H1 (cell line): Measurements from ENCODE around the gene DENND1A. TPM values are rescaled to one million over a fixed set of nuclear protein-coding genes. Genes with fewer than 3 reads are reported as not detected.

Experiments used
- CTCF ChIA-PET: fragments of 300-600 bp; sonication (Branson Sonifier 250); formaldehyde crosslinking; loops from one replicate; lab custom pipeline; 2021; ENCODE audit not compliant: partially characterized antibody; lab: Charles Lee
- POLR2A ChIA-PET: fragments of 300-600 bp; sonication (Branson Sonifier 250); formaldehyde crosslinking; loops from one replicate; lab custom pipeline; 2021; ENCODE audit warnings: inconsistent platforms; ENCODE audit not compliant: partially characterized antibody; lab: Charles Lee
- DNase-seq, 2 experiments: peaks; one replicate each; pipeline versions ENCODE4 v3.0.0 to v3.0.0-alpha.2; 2010 to 2022; ENCODE audit warnings: low spot score in 2 of 2, low read depth in 1 of 2, mixed read lengths in 1 of 2
- FAIRE-seq: peaks from 2 replicates; lab custom pipeline; 2011; peaks lifted over from hg19 to GRCh38; lab: Jason Lieb, UNC
- H2AFZ ChIP-seq: 2 replicates; pipeline ENCODE4 v1.8.1; 2012; ENCODE audit warnings: low read length, inconsistent platforms
- H2AK5ac ChIP-seq: 2 replicates; pipeline ENCODE4 v1.6.1; 2013; ENCODE audit warnings: low read depth, low read length
- H2BK120ac ChIP-seq: replicated peaks from 2 replicates; pipeline ENCODE3; 2013; ENCODE audit warnings: low read depth, low read length, inconsistent platforms
- H2BK12ac ChIP-seq: 2 replicates; pipeline ENCODE4 v1.6.1; 2013; ENCODE audit warnings: low read depth, low read length
- H2BK15ac ChIP-seq: 2 replicates; pipeline ENCODE4 v1.6.1; 2013; ENCODE audit warnings: low read length
- H2BK20ac ChIP-seq: 2 replicates; pipeline ENCODE4 v1.6.1; 2013; ENCODE audit warnings: low read length
- H2BK5ac ChIP-seq: 2 replicates; pipeline ENCODE4 v1.6.1; 2013; ENCODE audit warnings: low read depth, low read length
- H3K14ac ChIP-seq: 2 replicates; pipeline ENCODE4 v1.6.1; 2013; ENCODE audit warnings: inconsistent platforms; ENCODE audit not compliant: insufficient read length
- H3K18ac ChIP-seq: 2 replicates; pipeline ENCODE4 v1.6.1; 2013; ENCODE audit warnings: low read length; ENCODE audit errors: extremely low read depth
- H3K23ac ChIP-seq: 2 replicates; pipeline ENCODE4 v1.6.1; 2013; ENCODE audit warnings: inconsistent platforms; ENCODE audit not compliant: insufficient read length
- H3K23me2 ChIP-seq: 2 replicates; pipeline ENCODE4 v1.6.1; 2013; ENCODE audit warnings: low read depth, low read length
- H3K27ac ChIP-seq: 2 replicates; pipeline ENCODE4 v1.6.1; 2011; ENCODE audit warnings: low read depth, low read length, inconsistent platforms
- H3K27me3 ChIP-seq, 4 experiments: replicated peaks in 1 of 4; 1 replicate in 1 of 4; 2 replicates in 3 of 4; pipeline versions ENCODE4 v1.6.1 to v1.8.1; 2011 to 2013; ENCODE audit warnings: low read length in 3 of 4, mild to moderate bottlenecking in 3 of 4, inconsistent platforms in 2 of 4, mixed read lengths in 2 of 4, moderate library complexity in 1 of 4; ENCODE audit not compliant: control insufficient read depth in 3 of 4, insufficient read depth in 3 of 4; ENCODE audit errors: extremely low read depth in 1 of 4
- H3K36me3 ChIP-seq, 4 experiments: 2 replicates each; pipeline versions ENCODE4 v1.6.1 to v1.8.1; 2011 to 2013; ENCODE audit warnings: mild to moderate bottlenecking in 4 of 4, low read length in 3 of 4, moderate library complexity in 2 of 4, control low read depth in 1 of 4, inconsistent platforms in 1 of 4; ENCODE audit not compliant: insufficient read depth in 4 of 4, control insufficient read depth in 2 of 4
- H3K4ac ChIP-seq: replicated peaks from 2 replicates; pipeline ENCODE3; 2013; ENCODE audit warnings: low read length, low read depth, mixed read lengths, inconsistent platforms; ENCODE audit not compliant: insufficient read length
- H3K4me1 ChIP-seq, 4 experiments: replicated peaks in 1 of 4; 1 replicate in 1 of 4; 2 replicates in 3 of 4; pipeline versions ENCODE4 v1.6.1 to v1.8.1; 2011 to 2013; ENCODE audit warnings: low read length in 3 of 4, inconsistent platforms in 2 of 4, mixed read lengths in 1 of 4; ENCODE audit not compliant: insufficient read depth in 4 of 4, control insufficient read depth in 3 of 4
- H3K4me2 ChIP-seq, 2 experiments: 2 replicates each; pipeline versions ENCODE4 v1.6.1 to v1.8.1; 2011 to 2013; ENCODE audit warnings: low read depth in 2 of 2, low read length in 2 of 2, control low read depth in 1 of 2, inconsistent platforms in 1 of 2, mild to moderate bottlenecking in 1 of 2; ENCODE audit not compliant: insufficient read depth in 1 of 2
- H3K4me3 ChIP-seq, 4 experiments: fragments of 200-600, 300-600 bp in 1 of 4; sonication (generic), shearing (Covaris generic), sonication (Bioruptor Twin) in 1 of 4; 2 replicates each; pipeline versions ENCODE4 v1.5.1 to v1.8.1; 2011 to 2016; ENCODE audit warnings: low read length in 4 of 4, low read depth in 3 of 4, control low read depth in 2 of 4, inconsistent platforms in 2 of 4, mild to moderate bottlenecking in 2 of 4, mixed read lengths in 1 of 4, moderate library complexity in 1 of 4; ENCODE audit not compliant: insufficient read depth in 2 of 4; ENCODE audit errors: extremely low read depth in 1 of 4
- H3K56ac ChIP-seq: replicated peaks from 2 replicates; pipeline ENCODE3; 2013; ENCODE audit warnings: low read depth, mild to moderate bottlenecking, mixed read lengths, low read length, inconsistent platforms; ENCODE audit not compliant: insufficient read length
- H3K79me1 ChIP-seq: 2 replicates; pipeline ENCODE4 v1.6.1; 2013; ENCODE audit warnings: low read depth, low read length, control low read depth
- H3K79me2 ChIP-seq, 2 experiments: 2 replicates each; pipeline versions ENCODE4 v1.6.1 to v1.8.1; 2012 to 2013; ENCODE audit warnings: low read length in 2 of 2, mild to moderate bottlenecking in 2 of 2, inconsistent platforms in 1 of 2; ENCODE audit not compliant: insufficient read depth in 2 of 2, control insufficient read depth in 1 of 2
- H3K9ac ChIP-seq, 4 experiments: replicated peaks in 1 of 4; 1 replicate in 1 of 4; 2 replicates in 3 of 4; pipeline versions ENCODE4 v1.6.1 to v1.8.1; 2011 to 2013; ENCODE audit warnings: low read depth in 3 of 4, low read length in 3 of 4, control low read depth in 2 of 4, mild to moderate bottlenecking in 2 of 4, moderate library complexity in 2 of 4, inconsistent platforms in 1 of 4; ENCODE audit errors: extremely low read depth in 1 of 4
- H3K9me3 ChIP-seq, 2 experiments: 2 replicates each; pipeline versions ENCODE4 v1.6.1 to v1.8.1; 2012 to 2013; ENCODE audit warnings: mild to moderate bottlenecking in 2 of 2, moderate library complexity in 2 of 2, control low read depth in 1 of 2, inconsistent platforms in 1 of 2, low read depth in 1 of 2, low read length in 1 of 2, mixed read lengths in 1 of 2; ENCODE audit not compliant: insufficient read depth in 2 of 2
- H4K20me1 ChIP-seq, 2 experiments: replicated peaks in 1 of 2; 2 replicates each; pipeline versions ENCODE3 to v1.8.1; 2011 to 2013; ENCODE audit warnings: inconsistent platforms in 2 of 2, low read length in 2 of 2, mild to moderate bottlenecking in 1 of 2; ENCODE audit not compliant: insufficient read depth in 2 of 2, control insufficient read depth in 1 of 2
- H4K5ac ChIP-seq: 2 replicates; pipeline ENCODE4 v1.6.1; 2013; ENCODE audit warnings: low read length, low read depth, mixed read lengths, inconsistent platforms; ENCODE audit not compliant: insufficient read length
- H4K8ac ChIP-seq: 2 replicates; pipeline ENCODE4 v1.8.0; 2013; ENCODE audit warnings: mild to moderate bottlenecking, moderate library complexity, low read length, inconsistent platforms; ENCODE audit not compliant: insufficient read depth; ENCODE audit errors: extremely low read depth
- H4K91ac ChIP-seq: replicated peaks from 2 replicates; pipeline ENCODE3; 2013; ENCODE audit warnings: low read length, mixed read lengths, inconsistent platforms; ENCODE audit not compliant: insufficient read length
- CBX8 ChIP-seq: fragments of 300-800, 300-1000 bp; sonication (generic); IDR thresholded peaks from 2 replicates; pipeline ENCODE4 v1.7.1; 2016; ENCODE audit warnings: low read depth, low read length, borderline replicate concordance
- E2F6 ChIP-seq: IDR thresholded peaks from 2 replicates; pipeline ENCODE4 v1.6.1; 2012; ENCODE audit warnings: inconsistent platforms
- HDAC2 ChIP-seq, 2 experiments: fragments of 300-600 bp in 1 of 2; sonication (generic) in 1 of 2; IDR thresholded peaks; 2 replicates each; pipeline ENCODE4 v1.6.1; 2011 to 2012; ENCODE audit warnings: low read depth in 2 of 2, low read length in 2 of 2, mild to moderate bottlenecking in 2 of 2, moderate library complexity in 2 of 2, borderline replicate concordance in 1 of 2, inconsistent platforms in 1 of 2
- HDAC6 ChIP-seq: IDR thresholded peaks from one replicate; pipeline ENCODE4 v1.7.1; 2012; ENCODE audit warnings: low read depth, mild to moderate bottlenecking, inconsistent platforms, low read length, moderate library complexity
- NANOG ChIP-seq: IDR thresholded peaks from 2 replicates; pipeline ENCODE4 v1.6.1; 2011; ENCODE audit warnings: low read length, low read depth, mild to moderate bottlenecking, inconsistent platforms; ENCODE audit not compliant: insufficient read depth, poor library complexity, severe bottlenecking
- NRF1 ChIP-seq: IDR thresholded peaks from 2 replicates; pipeline ENCODE4 v1.6.1; 2011; ENCODE audit warnings: mild to moderate bottlenecking, low read depth, low read length, improper control_type of control experiment
- POU5F1 ChIP-seq: IDR thresholded peaks from 2 replicates; pipeline ENCODE4 v1.6.1; 2011; ENCODE audit warnings: low read depth, mild to moderate bottlenecking, low read length, moderate library complexity
- RFX5 ChIP-seq: IDR thresholded peaks from 2 replicates; pipeline ENCODE4 v1.6.1; 2011; ENCODE audit warnings: low read depth, low read length, improper control_type of control experiment, borderline replicate concordance
- RXRA ChIP-seq: IDR thresholded peaks from 2 replicates; pipeline ENCODE4 v1.6.1; 2011; ENCODE audit warnings: low read depth, mild to moderate bottlenecking, low read length, moderate library complexity; ENCODE audit not compliant: insufficient read depth
- SAP30 ChIP-seq: fragments of 300-600 bp; sonication (generic); IDR thresholded peaks from 2 replicates; pipeline ENCODE4 v1.7.1; 2012; ENCODE audit warnings: low read length, moderate library complexity, mild to moderate bottlenecking, inconsistent platforms; ENCODE audit not compliant: insufficient read depth, insufficient replicate concordance
- SIN3A ChIP-seq, 2 experiments: IDR thresholded peaks in 1 of 2; conservative IDR thresholded peaks in 1 of 2; 2 replicates each; pipeline ENCODE4 v1.6.1; 2011 to 2012; ENCODE audit warnings: low read length in 2 of 2, improper control_type of control experiment in 1 of 2, low read depth in 1 of 2, mild to moderate bottlenecking in 1 of 2
- SP1 ChIP-seq: IDR thresholded peaks from 2 replicates; pipeline ENCODE4 v1.6.1; 2011; ENCODE audit warnings: low read depth, low read length
- WGBS, 2 experiments: shearing (Covaris generic) in 1 of 2; methylation state at CpG; one replicate each; pipeline versions ENCODE4 v1.1.6 to v1.1.7; 2013 to 2015; ENCODE audit warnings: low lambda C conversion rate in 2 of 2, mixed read lengths in 2 of 2, inconsistent platforms in 1 of 2, low coverage in 1 of 2, missing lambda C conversion rate in 1 of 2; ENCODE audit not compliant: insufficient replicate concordance in 2 of 2, insufficient coverage in 1 of 2, insufficient read length in 1 of 2; ENCODE audit errors: extremely low coverage in 1 of 2, missing lambda C conversion rate in 1 of 2; 5-methylcytosine and 5-hydroxymethylcytosine counted together
- polyA plus RNA-seq, 7 experiments: library from polyadenylated mRNA; depleted of rRNA in 3 of 7; stranded (reverse) in 5 of 7; unstranded in 2 of 7; fragments of >200 nt in 5 of 7; fragments of 200-250 nt in 2 of 7; gene quantifications; 1 replicate in 5 of 7; 2 replicates in 1 of 7; 4 replicates in 1 of 7; pipeline versions ENCODE4 v1.2.1 to v1.2.3, GENCODE V29; 2011 to 2013; ENCODE audit warnings: missing spikeins in 2 of 7, mixed read lengths in 2 of 7
- total RNA-seq: library from RNA; stranded (reverse); fragmentation: NEBNext Ultra II Directional; extraction: Animal tissue kit (Norgen Biotek cat#: 25700); gene quantifications from 2 replicates; pipeline ENCODE4 v1.2.1, GENCODE V29; 2021

The DENND1A gene
- total and polyA plus RNA-seq, 2 of the 8 experiments (the other 6 are each of a cell fraction or from before 2014, with no cell fraction given), result 24.1 to 26.4 TPM

- POLR2A ChIA-PET, result no interaction called here
- no peak overlapping the region for H3K9ac ChIP-seq
- no peak for TF ChIP-seq RXRA
- no peak for TF ChIP-seq POU5F1
- TF ChIP-seq HDAC2 (IDR thresholded peaks at IDR 0.05; ENCODE audit: borderline replicate concordance in 1 of 2, low read depth in 2 of 2, low read length in 2 of 2), result no peak
- no peak for TF ChIP-seq NANOG
- TF ChIP-seq SAP30, result no peak
- TF ChIP-seq CBX8, result no peak
- no peak for TF ChIP-seq RFX5
- no peak for TF ChIP-seq E2F6
- no peak for TF ChIP-seq SP1
- TF ChIP-seq NRF1, result no peak
- TF ChIP-seq HDAC6, result no peak
- no peak for TF ChIP-seq SIN3A (conservative IDR thresholded peaks at IDR 0.05 in 1 of 2, IDR thresholded peaks at IDR 0.05 in 1 of 2; ENCODE audit: low read depth in 1 of 2, low read length in 2 of 2)
- H2BK120ac ChIP-seq, result no peak overlapping the region
- 0 out of 2 replicates have a peak overlapping the region, but pooled peaks have one; percentile 52 for H2BK12ac ChIP-seq
- H3K4ac ChIP-seq, result no peak overlapping the region
- H3K4me2 ChIP-seq, result no peak overlapping the region
- H3K4me3 ChIP-seq, result no peak overlapping the region
- CTCF ChIA-PET, result interaction anchor here (0.5 to 1.3 kb wide), 5 partner anchors 10 to 902 kb away, joined by 3 to 4 read pairs (median 3); no protein-coding TSS in a partner anchor
- no peaks in the 10 kb centered on the region for H4K20me1 ChIP-seq
- H3K79me1 ChIP-seq, result peaks cover 5% of the 10 kb centered on the region; the same call in 1 of the 2 replicates
- DNase-seq, result no peak
- H2BK20ac ChIP-seq, result no peak overlapping the region
- H3K18ac ChIP-seq, result no peak overlapping the region
- H2AK5ac ChIP-seq, result peak overlapping the region; percentile 16; the same call in 1 of the 2 replicates
- FAIRE-seq, result no peak
- H4K8ac ChIP-seq, result no peak overlapping the region
- peaks cover 17 to 32% (median 24%) of the 10 kb centered on the region in 4 experiments for H3K4me1 ChIP-seq
- no peaks in the 10 kb centered on the region; the same call in 1 of the 2 replicates for H3K23me2 ChIP-seq
- no peak overlapping the region for H3K27ac ChIP-seq
- no peak overlapping the region for H4K5ac ChIP-seq
- no peak overlapping the region for H2AFZ ChIP-seq
- H3K79me2 ChIP-seq, result no peaks in the 10 kb centered on the region
- H3K56ac ChIP-seq, result no peak overlapping the region
- no peak overlapping the region for H3K23ac ChIP-seq
- H4K91ac ChIP-seq, result peak overlapping the region; percentile 79
- no peaks in the 10 kb centered on the region; a peak in 1 of 7 replicates for H3K27me3 ChIP-seq
- H2BK15ac ChIP-seq, result 0 out of 2 replicates have a peak overlapping the region, but pooled peaks have one; percentile 84
- H3K14ac ChIP-seq, result no peak overlapping the region
- H2BK5ac ChIP-seq, result peak overlapping the region; percentile 62; the same call in 1 of the 2 replicates
- no peaks in the 10 kb centered on the region for H3K36me3 ChIP-seq
- no peaks in the 10 kb centered on the region for H3K9me3 ChIP-seq
- WGBS, 2 experiments, result 96% methylated on average over 4 of the region's 4 CpGs; no CpG with 5 or more reads in 1 of the 2 experiments
Measured at GRCh38 chr9:123484130-123484529, 445.8 kb downstream of the DENND1A start.
